Right renal pelvis (tissue), 4 donors: ENCODE results near the gene THAP8. TPM values are rescaled to one million over a fixed set of nuclear protein-coding genes. Genes with fewer than 3 reads are reported as not detected.

Experiments
- DNase-seq, 4 donors: peaks; one replicate each; pipeline ENCODE4 v3.0.0-alpha.2; 2013; ENCODE audit warnings: low read depth in 4 of 4, low spot score in 3 of 4, missing footprints in 1 of 4
- polyA plus RNA-seq, 4 donors: library from polyadenylated mRNA; unstranded; fragments of 120-200 nt; gene quantifications; one replicate each; pipeline ENCODE4 v1.2.1, GENCODE V29; 2013; ENCODE audit not compliant: insufficient read length in 4 of 4

The THAP8 gene
- polyA plus RNA-seq, 4 donors = 11.6 to 17.0 (median 12.3) TPM

DNA sequence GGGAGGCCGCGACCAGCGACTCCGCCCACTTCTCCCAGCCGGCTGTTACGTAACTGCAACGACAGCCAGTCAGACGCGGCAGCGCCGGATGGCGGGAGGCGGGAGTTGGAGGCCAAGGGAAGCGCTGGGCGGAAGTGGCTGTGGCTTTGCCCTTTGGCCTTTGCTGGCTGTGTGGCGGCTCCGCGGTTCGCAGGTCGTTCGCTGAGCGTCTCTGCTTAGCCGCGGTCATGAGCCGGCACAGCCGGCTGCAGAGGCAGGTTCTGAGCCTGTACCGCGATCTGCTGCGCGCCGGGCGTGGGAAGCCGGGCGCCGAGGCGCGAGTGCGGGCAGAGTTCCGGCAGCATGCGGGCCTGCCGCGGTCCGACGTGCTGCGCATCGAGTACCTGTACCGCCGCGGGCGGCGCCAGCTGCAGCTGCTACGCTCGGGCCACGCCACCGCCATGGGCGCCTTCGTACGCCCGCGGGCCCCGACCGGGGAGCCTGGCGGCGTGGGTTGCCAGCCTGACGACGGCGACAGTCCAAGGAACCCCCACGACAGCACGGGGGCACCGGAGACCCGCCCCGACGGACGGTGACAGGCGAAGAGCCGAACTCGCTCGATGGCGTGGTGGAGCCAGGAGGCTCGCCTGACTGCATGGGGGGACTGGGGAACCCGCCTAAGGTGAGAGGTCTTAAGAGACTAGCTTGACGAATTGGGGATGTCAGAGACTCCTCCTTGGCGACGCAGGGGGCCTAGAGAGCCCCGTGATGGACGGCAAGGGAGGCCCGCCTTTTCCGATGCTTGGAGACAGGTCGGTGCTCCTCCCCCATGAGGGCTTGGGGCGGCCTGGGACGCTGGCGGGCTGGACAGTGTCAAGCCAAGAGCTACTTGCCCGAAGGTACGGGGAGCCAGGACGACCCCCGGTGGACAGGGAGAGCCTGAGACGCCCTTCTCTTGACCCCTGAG lies 58.8 kb downstream of the THAP8 start, which contains the start of gene SDHAF1:
SDHAF1 (plus strand) TSS at position 141 of the 946 bp plus-strand sequence; CDS start at position 228, 87 bp downstream.
- peak; percentile 84 to 92 (median 87) for DNase-seq

DNA sequence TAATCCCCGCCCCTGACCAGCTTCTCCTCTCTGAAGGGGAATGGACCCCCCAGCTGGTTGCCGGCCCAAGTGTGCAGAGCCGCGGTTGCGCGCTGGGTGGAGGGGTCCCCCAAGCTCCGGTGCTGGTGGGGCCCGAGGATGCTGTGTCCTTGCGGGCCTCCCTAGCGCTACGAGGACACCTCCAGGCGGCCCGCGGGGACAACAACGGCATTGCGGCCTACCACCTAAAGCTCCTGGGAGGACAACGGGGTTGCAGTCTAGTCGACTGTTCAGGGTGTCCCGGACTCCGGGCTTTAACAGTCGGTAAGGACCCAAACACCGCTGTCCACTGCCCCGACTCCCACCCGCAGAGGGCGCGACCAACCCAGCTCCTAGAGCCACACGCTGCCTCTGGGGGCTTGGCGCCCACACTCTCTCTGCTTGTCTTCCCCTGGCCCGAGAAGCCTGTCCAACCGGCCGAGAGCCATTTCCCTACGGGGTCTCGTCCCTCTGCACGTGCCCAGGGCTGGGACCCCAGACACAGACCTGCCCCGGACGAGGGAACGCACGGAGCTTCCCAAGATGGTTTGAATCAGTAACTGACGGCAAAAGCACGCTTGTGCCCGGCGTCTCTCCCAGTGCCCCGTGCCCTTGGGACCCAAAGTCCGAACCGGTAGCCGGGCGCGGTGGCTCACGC lies 60.0 kb downstream of the THAP8 start:
- DNase-seq = no peak

DNA sequence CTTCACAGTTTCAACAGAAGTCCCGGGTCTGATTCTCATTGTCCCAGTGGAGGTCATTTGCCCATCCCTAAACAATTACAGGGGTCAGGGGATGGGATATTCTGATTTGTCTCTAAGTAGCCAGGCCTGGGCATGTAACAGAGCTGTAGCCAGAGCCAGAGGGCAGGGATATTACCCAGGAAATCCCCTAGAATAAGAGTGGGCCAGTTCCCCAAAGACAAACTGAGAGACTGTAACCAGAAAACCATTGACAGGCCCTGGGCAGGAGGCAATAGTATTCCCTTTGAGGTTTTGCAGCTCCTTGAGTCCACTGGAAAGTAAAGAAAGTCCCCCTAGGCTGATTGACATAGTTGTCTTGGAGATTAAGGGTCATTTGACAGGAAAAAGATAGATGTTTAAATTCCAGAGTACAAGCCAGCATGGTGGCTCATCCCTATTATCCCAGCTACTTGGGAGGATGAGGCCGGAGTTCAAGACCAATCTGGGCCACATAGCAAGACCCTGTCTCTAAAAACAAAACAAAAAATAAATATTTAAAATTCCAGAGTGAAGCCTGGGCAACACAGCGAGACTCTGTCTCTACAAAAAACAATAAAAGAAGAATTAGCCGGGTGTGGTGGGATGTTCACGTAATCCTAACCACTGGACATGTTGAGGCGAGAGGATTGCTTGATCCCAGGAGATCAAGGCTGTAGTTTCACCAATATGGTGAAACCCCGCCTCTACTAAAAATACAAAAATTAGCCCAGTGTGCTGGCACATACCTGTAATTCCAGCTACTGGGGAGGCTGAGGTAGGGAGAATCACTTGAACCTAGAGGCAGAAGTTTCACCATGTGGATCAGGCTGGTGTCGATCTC lies 60.9 kb downstream of the THAP8 start:
- DNase-seq = no peak

DNA sequence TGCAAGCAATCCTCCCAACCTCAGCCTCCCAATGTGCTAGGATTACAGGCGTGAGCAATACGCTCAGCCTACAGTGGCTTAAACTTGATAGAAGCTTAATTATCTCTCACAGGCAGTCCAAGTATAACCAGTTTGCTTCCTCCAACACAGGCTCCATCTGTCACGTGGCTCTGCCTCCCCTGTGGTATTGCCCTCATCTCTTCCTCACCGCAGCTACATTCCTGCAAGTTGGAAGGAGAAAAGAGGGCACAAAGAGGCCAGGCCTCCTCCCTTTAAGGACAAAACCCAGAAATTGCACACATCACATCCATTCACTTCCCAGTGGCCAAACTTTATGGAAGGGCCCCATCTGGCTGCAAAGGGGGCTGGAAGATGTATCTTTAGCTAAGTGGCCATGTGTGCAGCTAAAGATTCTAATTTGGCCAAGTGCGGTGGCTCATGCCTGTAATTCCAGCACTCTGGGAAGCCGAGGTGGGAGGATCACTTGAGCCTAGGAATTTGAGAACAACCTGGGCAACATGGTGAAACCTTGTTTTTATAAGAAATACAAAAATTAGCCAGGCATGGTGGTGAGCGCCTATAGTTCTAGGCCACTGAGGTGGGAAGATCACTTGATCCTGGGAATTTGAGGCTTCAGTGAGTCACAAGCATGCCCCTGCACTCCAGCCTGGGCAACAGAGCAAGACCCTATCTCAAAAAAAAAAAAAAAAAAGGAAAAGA lies 62.2 kb downstream of the THAP8 start:
- no peak for DNase-seq

DNA sequence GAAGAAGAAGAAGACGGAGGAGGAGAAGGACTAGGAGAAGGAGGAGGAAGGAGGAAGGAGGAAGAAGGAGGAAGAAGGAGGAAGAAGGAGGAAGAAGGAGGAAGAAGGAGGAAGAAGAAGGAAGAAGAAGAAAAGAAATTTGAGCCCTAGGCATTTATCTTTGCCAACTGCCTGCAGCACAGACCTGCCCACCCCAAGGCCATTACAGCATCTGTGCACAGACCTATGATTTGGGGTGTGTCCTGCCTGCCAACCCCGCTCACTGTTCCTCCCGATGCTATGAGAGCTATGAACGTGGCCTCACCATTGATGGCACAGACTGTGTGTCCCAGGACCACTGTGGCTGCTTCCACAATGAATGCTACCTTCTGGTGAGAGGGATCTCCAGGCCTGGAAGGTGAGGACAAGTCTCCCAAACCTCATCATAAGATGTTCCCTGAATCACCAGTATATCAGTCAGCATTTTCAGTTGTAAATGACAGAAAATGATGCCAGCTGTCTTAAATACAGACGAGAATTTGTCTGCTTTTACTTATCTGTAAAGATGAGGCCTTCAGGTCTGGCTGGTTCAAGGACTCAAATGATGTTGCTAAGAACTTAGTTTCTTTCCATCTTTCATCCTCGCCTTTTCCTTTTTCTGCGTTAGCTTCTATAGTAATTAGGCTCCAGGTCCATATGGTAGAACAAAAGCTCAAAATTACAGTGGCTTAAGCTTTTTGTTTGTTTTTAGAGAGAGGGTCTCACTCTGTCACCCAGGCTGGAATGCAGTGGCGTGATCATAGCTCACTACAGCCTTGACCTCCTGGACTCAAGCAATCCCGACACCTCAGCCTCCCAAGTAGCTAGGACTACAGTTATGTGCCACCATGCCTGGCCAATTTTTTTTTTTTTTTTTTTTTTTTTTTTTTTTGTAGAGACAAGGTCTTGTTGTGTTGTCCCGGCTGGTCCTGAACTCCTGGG lies 63.0 kb downstream of the THAP8 start:
- no peak for DNase-seq

DNA sequence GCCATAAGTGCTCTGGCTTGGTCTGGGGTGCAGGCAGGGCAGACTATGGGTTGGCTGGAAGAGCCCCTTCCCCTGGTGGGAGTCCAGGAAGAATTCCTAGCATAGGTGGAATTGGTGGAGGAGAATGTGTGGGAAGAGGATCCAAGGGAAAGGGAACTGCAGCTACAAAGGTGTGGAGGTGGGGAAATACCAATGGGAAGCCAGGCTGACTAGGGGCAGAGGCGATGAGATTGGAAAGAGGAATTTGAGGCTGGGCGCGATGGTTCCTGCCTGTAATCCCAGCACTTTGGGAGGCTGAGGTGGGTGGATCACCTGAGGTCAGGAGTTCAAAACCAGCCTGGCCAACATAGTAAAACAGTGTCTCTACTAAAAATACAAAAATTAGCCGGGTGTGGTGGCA lies 63.9 kb downstream of the THAP8 start:
- DNase-seq = no peak

DNA sequence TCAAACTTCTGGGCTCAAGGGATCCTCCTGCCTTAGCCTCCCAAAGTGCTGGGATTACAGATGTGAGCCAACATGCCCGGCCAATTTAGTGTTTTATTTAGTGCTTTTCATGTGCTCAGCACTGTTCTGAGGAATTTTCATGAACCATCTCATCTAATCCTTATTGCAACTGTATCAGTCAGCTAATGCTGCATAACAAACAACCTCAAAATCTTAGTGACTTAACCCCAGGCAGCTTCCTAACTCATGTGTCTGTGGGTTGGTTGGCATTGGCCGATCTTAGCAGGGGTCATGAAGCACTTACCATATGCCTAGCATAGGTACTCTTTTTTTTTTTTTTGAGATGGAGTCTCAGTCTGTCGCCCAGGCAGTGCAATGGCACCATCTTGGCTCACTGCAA lies 65.3 kb downstream of the THAP8 start:
- no peak for DNase-seq

DNA sequence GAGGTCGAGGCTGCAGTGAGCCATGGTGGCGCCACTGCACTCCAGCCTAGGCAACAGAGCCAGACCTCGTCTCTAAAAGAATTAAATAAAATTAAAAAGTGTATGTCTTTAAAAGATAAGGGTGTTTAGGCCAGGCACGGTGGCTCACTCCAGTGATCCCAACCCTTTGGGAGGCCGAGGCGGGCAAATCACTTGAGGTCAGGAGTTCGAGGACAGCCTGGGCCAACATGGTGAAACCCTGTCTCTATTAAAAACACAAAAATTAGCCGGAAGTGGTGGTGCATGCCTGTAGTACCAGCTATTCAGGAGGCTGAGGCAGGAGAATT lies 66.6 kb downstream of the THAP8 start:
- DNase-seq = no peak

DNA sequence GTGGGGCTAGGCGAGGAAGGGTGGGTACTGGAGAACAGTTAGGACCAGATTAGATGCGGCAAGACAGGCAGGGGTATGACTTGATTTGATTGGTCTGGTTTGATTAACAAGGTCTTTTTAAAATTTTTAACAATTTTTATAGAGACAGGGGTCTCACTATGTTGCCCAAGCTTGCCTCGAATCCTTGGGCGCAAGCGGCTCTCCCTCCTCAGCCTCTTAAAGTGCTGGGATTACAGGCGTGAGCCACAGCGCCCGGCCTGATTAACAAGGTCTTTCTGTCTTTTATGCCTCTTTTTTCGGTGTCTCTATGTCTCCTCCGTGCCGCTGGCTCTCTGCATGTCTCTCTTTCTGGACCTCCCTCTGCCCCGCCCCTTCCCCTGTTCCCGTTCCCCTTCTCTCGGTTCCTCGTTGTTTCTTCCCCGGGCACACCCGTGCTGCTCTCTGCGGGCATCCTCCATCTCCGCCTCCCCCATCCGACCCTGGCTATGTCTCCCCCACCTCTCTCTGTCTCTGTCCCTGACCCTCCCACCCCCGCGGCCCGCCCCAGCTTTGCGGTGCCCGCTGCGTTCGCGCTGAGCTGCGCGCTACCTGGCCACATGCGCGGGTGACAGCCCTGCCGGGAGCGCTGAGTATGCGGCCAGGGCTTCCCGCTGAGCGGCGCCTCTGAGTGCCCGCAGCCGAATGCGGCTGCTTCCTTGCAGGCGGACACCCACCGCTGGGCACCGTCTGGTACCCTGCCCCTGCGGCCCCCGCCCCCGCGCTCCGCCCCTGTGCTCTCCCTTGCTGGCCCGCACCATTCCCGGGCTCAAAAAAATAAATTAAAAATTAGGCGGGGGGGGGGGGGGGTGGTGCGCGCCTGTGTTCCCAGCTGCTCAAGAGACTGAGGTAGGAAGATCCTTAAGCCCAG lies 67.2 kb downstream of the THAP8 start:
- no peak for DNase-seq

DNA sequence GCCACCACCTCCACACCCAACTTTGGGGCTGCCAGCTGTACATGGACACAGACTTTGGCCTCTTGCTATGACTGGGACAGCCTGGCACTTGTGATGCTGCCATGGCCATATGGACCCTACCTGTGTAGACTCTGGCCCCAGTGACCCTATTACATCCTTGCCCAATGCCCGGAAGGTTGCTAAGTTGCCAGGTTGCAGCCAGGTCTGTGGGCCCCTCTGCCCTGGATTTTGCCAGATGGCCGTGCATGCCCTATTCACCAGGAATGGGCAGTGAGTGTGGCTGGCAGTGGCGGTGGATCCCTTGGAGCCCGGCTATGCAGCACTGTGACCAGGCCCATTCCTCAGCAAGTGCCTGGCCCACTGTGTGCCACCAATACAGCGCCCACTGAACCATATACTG lies 68.0 kb downstream of the THAP8 start:
- DNase-seq = no peak

Other genes with a start within 250 kb of the THAP8 start
- 10 to 100 TPM; 24.6 to 48.0 (median 32.4) TPM for gene PRODH2, start 241.4 kb downstream of the THAP8 start, polyA plus RNA-seq
- 100 to 1,000 TPM; 133 to 187 (median 153) TPM for gene NPHS1, start 201.8 kb downstream of the THAP8 start, polyA plus RNA-seq
- 10 to 100 TPM; 10.1 to 14.6 (median 11.2) TPM for gene KIRREL2, start 197.4 kb downstream of the THAP8 start, polyA plus RNA-seq
- gene APLP1, start 185.7 kb downstream of the THAP8 start, polyA plus RNA-seq = 10 to 100 TPM; 23.6 to 33.2 (median 27.2) TPM
- gene NFKBID, start 153.7 kb downstream of the THAP8 start, polyA plus RNA-seq = 1 to 10 TPM; 2.5 to 2.9 (median 2.6) TPM
- 1 to 10 TPM; 2.7 to 3.2 (median 2.9) TPM for gene HCST, start 151.8 kb downstream of the THAP8 start, polyA plus RNA-seq
- gene TYROBP, start 146.0 kb downstream of the THAP8 start, polyA plus RNA-seq = 10 to 100 TPM in 1 of 4 donors, 1 to 10 TPM in 3; 8.4 to 12.6 (median 8.8) TPM
- 10 to 100 TPM; 10.7 to 16.9 (median 11.7) TPM for gene LRFN3, start 117.9 kb downstream of the THAP8 start, polyA plus RNA-seq
- 10 to 100 TPM; 12.7 to 18.6 (median 13.2) TPM for gene SDHAF1, start 59.1 kb downstream of the THAP8 start, polyA plus RNA-seq
- gene SYNE4, start 45.5 kb downstream of the THAP8 start, polyA plus RNA-seq = 10 to 100 TPM; 10.2 to 13.5 (median 11.9) TPM
- 10 to 100 TPM; 13.8 to 18.5 (median 15.2) TPM for gene ALKBH6, start 40.1 kb downstream of the THAP8 start, polyA plus RNA-seq
- 10 to 100 TPM; 51.9 to 65.4 (median 58.4) TPM for gene CLIP3, start 21.4 kb downstream of the THAP8 start, polyA plus RNA-seq
- gene WDR62, start 612 bp upstream of the THAP8 start, polyA plus RNA-seq = 1 to 10 TPM; 3.6 to 5.1 (median 4.6) TPM
- gene OVOL3, start 56.9 kb upstream of the THAP8 start, polyA plus RNA-seq = under 1 TPM in 1 of 4 donors, not detected in 3; 0.16 TPM
- gene POLR2I, start 60.6 kb upstream of the THAP8 start, polyA plus RNA-seq = 10 to 100 TPM; 43.2 to 61.0 (median 48.4) TPM
- 100 to 1,000 TPM; 105 to 138 (median 117) TPM for gene TBCB, start 61.2 kb upstream of the THAP8 start, polyA plus RNA-seq
- gene CAPNS1, start 85.8 kb upstream of the THAP8 start, polyA plus RNA-seq = 100 to 1,000 TPM; 573 to 633 (median 612) TPM
- gene COX7A1, start 98.2 kb upstream of the THAP8 start, polyA plus RNA-seq = 10 to 100 TPM; 25.6 to 30.2 (median 26.9) TPM
- gene ZNF565, start 160.4 kb upstream of the THAP8 start, polyA plus RNA-seq = 1 to 10 TPM; 5.4 to 6.9 (median 6.3) TPM
- gene ZNF146, start 160.8 kb upstream of the THAP8 start, polyA plus RNA-seq = 100 to 1,000 TPM; 121 to 157 (median 154) TPM